Fibroblast of lung (primary cell): ENCODE data around the gene MAGEF1.

Source experiments
- CTCF ChIP-seq, 2 donors: IDR thresholded peaks in 1 of 2; conservative IDR thresholded peaks in 1 of 2; 1 replicate in 1 of 2; 2 replicates in 1 of 2; pipeline ENCODE4 v1.5.1; 2011 to 2012; ENCODE audit warnings: low read length in 2 of 2, control low read depth in 1 of 2, inconsistent platforms in 1 of 2, low read depth in 1 of 2, mild to moderate bottlenecking in 1 of 2
- EZH2 ChIP-seq: IDR thresholded peaks from 2 replicates; pipeline ENCODE4 v1.5.1; 2012; ENCODE audit warnings: low read length, control low read depth, mild to moderate bottlenecking; ENCODE audit errors: missing control alignments

GRCh38 chr3:184715943-184716621 lies 4.2 kb upstream of the MAGEF1 start:
- no peak for TF ChIP-seq CTCF (conservative IDR thresholded peaks at IDR 0.05 in 1 of 2, IDR thresholded peaks at IDR 0.05 in 1 of 2; ENCODE audit: low read depth in 1 of 2, low read length in 2 of 2)
- no peak for TF ChIP-seq EZH2
